NT2/D1 (cell line): Measurements from ENCODE around the gene CLIP4.

Experiments
- DNase-seq: peaks from one replicate; pipeline ENCODE4 v3.0.0-alpha.2; 2011; ENCODE audit warnings: low read depth, low spot score
- H3K27me3 ChIP-seq: 2 replicates; pipeline ENCODE4 v1.6.0; 2011; ENCODE audit warnings: mild to moderate bottlenecking; ENCODE audit not compliant: insufficient read length, insufficient read depth
- H3K36me3 ChIP-seq: 2 replicates; pipeline ENCODE4 v1.6.1; 2011; ENCODE audit warnings: mild to moderate bottlenecking, low read length, mixed read lengths; ENCODE audit not compliant: insufficient read depth, insufficient read length
- H3K4me1 ChIP-seq: 2 replicates; pipeline ENCODE4 v1.5.1; 2011; ENCODE audit not compliant: insufficient read depth, insufficient read length
- H3K4me3 ChIP-seq: 2 replicates; pipeline ENCODE4 v1.5.1; 2011; ENCODE audit warnings: low read depth; ENCODE audit not compliant: insufficient read length
- H3K9ac ChIP-seq: 2 replicates; pipeline ENCODE4 v1.6.0; 2011; ENCODE audit warnings: low read depth; ENCODE audit not compliant: insufficient read length
- H3K9me3 ChIP-seq: 2 replicates; pipeline ENCODE4 v1.5.1; 2011; ENCODE audit warnings: mild to moderate bottlenecking, low read length; ENCODE audit not compliant: insufficient read depth
- SUZ12 ChIP-seq: IDR thresholded peaks from 2 replicates; pipeline ENCODE4 v1.6.1; 2011; ENCODE audit not compliant: insufficient read length, insufficient read depth; ENCODE audit errors: extremely low read depth
- YY1 ChIP-seq: IDR thresholded peaks from 2 replicates; pipeline ENCODE4 v1.6.1; 2011; ENCODE audit not compliant: insufficient read length, insufficient read depth
- ZNF274 ChIP-seq: IDR thresholded peaks from 2 replicates; pipeline ENCODE4 v1.6.1; 2011; ENCODE audit warnings: mild to moderate bottlenecking, low read depth, low read length

CLIP4 gene

DNA sequence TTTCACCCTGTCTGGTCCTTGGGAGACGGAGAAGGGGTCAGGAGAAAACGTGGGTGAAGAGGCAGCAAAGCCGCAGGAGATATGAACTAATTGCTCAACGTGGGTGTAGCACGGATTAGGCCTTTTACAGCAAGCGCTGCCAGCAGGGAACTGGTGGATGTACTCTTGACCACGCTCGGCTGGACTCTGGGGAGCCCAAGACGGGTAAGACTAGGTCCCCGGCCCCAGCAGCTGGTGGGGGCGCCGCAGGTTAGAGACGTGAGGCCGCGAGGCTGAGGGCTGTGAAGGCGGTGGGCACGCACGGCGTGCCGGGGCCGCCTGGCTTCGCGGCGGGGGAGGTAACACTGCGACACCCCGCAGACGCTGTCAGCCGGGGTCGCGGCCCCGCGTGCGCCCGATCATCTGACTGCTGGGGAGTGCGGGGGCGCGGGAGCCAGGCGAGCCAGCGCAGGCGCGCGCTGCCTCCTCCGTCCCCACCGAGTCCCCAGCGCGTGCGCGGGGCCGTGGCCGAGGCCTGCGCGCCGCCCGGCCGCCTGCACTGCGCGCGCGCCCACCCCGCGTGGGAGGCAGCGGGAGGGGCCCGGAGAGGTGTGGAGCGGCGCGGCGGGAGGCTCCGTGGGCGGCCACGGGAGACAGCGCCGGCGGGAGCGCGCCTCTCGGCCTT, at the start of gene CLIP4:
Gene CLIP4 (plus strand): TSS at position 470 of the 664 bp plus-strand sequence. CDS start 5,974 bp downstream, outside the sequence.
- no peak for DNase-seq
- peaks cover 56% of the 10 kb centered on the region for H3K27me3 ChIP-seq
- peak within 1 kb of the TSS; percentile 62 for H3K9ac ChIP-seq
- no peaks in the 10 kb centered on the region for H3K36me3 ChIP-seq
- no peaks in the 10 kb centered on the region for H3K4me1 ChIP-seq
- no peaks in the 10 kb centered on the region for H3K9me3 ChIP-seq
- H3K4me3 ChIP-seq, result peak within 1 kb of the TSS; percentile 46
- peak; percentile 44 for TF ChIP-seq SUZ12
- no peak for TF ChIP-seq YY1

DNA sequence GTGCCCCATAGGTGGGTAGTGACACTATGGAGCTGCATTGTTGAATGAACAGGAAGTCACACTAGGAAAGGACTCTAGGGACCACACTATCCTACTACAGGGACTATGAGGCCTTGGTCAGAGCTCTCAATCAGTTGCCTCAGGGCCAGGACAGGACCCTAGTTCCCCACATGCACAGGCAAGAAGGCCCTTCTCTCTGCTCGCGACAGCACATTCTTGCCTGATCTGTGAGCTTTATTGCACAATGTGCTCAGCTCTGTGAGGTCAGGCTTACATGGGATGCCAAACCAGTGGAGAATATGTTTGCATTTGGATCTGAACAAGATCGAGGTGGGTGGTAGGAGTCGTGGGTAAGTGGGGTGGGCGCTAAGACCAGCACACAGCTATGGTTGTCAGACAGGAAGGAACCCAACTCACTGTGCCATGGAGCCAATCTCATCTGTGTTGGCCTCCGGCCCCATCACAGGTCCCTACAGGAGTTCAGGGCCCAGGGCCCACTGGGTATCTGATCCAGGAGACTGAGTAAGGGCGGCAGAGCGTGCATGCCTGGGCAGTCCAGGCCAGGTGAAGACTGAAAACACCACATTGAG, 48.8 kb upstream of the CLIP4 start:
- no peak overlapping the region for H3K4me3 ChIP-seq
- TF ChIP-seq ZNF274 (no peak), YY1 (no peak), SUZ12 (no peak)
- no peaks in the 10 kb centered on the region for H3K9me3 ChIP-seq

DNA sequence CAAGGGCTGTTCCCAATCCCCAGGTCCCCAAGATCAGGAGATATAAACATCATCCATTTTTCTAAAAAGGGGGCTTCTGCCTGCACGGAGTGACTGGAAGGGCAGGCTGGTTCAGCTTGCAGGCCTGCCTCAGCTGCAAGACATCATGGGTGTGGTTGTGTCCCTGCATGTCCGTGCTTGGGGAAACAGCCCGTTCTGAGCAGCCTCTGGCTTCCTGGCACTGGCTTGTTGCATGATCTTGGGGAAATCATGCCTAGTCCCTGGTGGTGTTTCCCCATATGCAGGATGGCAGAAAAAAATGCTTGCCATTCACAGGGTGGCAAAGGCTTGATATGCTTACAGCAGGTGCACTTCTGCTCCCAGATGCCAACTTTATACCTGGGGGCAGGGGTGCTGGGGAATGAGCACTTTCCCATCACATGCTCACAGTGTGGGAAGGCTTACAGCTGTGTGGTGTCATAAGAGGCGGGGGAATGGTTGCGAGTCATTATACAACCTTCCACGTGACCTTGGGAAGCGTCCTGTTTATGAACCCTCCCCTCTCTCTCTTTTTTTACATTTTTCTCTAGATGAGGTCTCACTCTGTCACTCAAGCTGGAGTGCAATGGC, 48.1 kb upstream of the CLIP4 start:
- H3K4me1 ChIP-seq, result peaks cover 6% of the 10 kb centered on the region
- H3K27me3 ChIP-seq, result no peaks in the 10 kb centered on the region
- DNase-seq, result no peak
- H3K36me3 ChIP-seq, result no peaks in the 10 kb centered on the region
- no peak overlapping the region for H3K9ac ChIP-seq
- no peaks in the 10 kb centered on the region for H3K9me3 ChIP-seq
- no peak overlapping the region for H3K4me3 ChIP-seq
- no peak for TF ChIP-seq ZNF274

More for the DNA sequence above, 48.8 kb upstream of the CLIP4 start:
- no peak for DNase-seq
- no peaks in the 10 kb centered on the region for H3K36me3 ChIP-seq
- H3K9ac ChIP-seq, result no peak overlapping the region
- H3K27me3 ChIP-seq, result no peaks in the 10 kb centered on the region
- peaks cover 6% of the 10 kb centered on the region for H3K4me1 ChIP-seq

GRCh38 chr2:29068513-29068912, 46.7 kb upstream of the CLIP4 start:
- DNase-seq, result no peak
- TF ChIP-seq SUZ12 (no peak), ZNF274 (no peak), YY1 (no peak)
- H3K4me1 ChIP-seq, result peaks cover 6% of the 10 kb centered on the region
- H3K9me3 ChIP-seq, result no peaks in the 10 kb centered on the region
- no peaks in the 10 kb centered on the region for H3K27me3 ChIP-seq
- H3K4me3 ChIP-seq, result no peak overlapping the region
- H3K36me3 ChIP-seq, result no peaks in the 10 kb centered on the region
- no peak overlapping the region for H3K9ac ChIP-seq

GRCh38 chr2:29070526-29070925, 44.7 kb upstream of the CLIP4 start:
- Histone ChIP-seq H3K36me3 (no peaks in the 10 kb centered on the region), H3K9me3 (no peaks in the 10 kb centered on the region), H3K4me1 (no peaks in the 10 kb centered on the region), H3K9ac (no peak overlapping the region), H3K27me3 (no peaks in the 10 kb centered on the region), H3K4me3 (no peak overlapping the region)
- DNase-seq, result no peak
- no peak for TF ChIP-seq SUZ12
- TF ChIP-seq ZNF274, result no peak
- TF ChIP-seq YY1, result no peak

DNA sequence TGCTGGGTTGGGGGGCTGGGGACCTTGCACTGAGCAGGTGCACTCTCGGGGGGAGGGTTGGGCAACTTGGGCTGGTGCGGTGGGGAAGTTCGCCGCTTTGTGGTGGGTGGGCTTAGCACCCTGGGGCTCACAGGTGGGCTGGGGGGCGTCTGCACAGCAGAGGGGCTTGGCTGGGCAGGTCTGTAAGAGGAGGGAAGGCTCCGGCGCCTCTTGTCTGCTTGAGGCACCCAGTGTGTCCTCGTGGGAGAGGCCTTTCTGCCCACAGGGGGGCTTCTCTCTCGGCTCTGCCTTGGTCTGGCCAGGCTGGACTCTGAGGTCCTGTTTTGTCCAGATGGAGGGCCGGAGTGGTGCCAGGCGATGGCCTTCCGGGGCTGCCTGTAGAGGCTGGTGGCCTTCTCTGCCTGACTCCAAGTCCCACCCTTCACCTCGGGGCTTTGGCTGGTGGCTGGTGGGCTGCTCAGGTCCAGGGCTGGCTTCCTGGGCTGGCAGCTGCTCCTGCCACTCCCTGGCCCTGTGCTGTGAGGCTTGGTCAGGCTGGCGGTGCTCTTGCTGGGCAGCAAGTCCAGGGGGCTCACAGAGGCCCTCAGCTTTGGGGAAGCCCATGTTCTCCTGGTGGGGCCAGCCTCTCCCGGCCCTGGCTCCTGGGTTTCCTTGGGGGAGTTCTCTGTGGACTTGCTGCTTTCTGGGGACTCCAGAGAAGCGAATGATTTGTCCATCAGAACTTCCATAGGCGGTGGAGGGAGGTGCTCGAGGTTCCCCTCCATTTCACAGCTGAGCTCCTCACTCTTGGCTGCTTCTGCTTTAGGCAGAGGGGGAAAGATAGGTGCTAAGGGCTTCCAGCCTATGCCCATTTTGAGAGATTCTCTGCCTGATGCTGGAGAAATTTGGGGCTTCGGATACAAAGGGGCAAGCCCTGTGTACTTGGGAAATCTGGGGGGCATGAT, 43.9 kb upstream of the CLIP4 start:
- Histone ChIP-seq H3K4me1 (no peaks in the 10 kb centered on the region), H3K9ac (no peak overlapping the region)

GRCh38 chr2:29072251-29072650, 43.0 kb upstream of the CLIP4 start:
- no peak for DNase-seq
- H3K9me3 ChIP-seq, result no peaks in the 10 kb centered on the region
- no peak overlapping the region for H3K9ac ChIP-seq
- no peaks in the 10 kb centered on the region for H3K4me1 ChIP-seq
- no peaks in the 10 kb centered on the region for H3K27me3 ChIP-seq
- no peak overlapping the region for H3K4me3 ChIP-seq
- no peak for TF ChIP-seq SUZ12
- H3K36me3 ChIP-seq, result no peaks in the 10 kb centered on the region

More for the DNA sequence above, 43.9 kb upstream of the CLIP4 start:
- Histone ChIP-seq H3K9me3 (no peaks in the 10 kb centered on the region), H3K36me3 (no peaks in the 10 kb centered on the region), H3K27me3 (no peaks in the 10 kb centered on the region), H3K4me3 (no peak overlapping the region)
- DNase-seq, result no peak
- no peak for TF ChIP-seq ZNF274
- TF ChIP-seq SUZ12, result no peak
- TF ChIP-seq YY1, result no peak
